Tibial artery (tissue), 4 donors: Measurements from ENCODE around the gene TAGLN3.
A peak's percentile ranks its signal among the peaks of the same experiment; 100 is the strongest.

Experiments
- DNase-seq, 2 donors: peaks; one replicate each; pipeline ENCODE4 v3.0.0-alpha.2; 2019
- H3K27ac ChIP-seq, 2 donors: fragments of 200-600 bp; sonication (generic) in 1 of 2; 1 replicate in 1 of 2; 2 replicates in 1 of 2; pipeline ENCODE4 v1.5.1; 2018 to 2019; ENCODE audit warnings: mild to moderate bottlenecking in 1 of 2
- H3K27me3 ChIP-seq, 2 donors: fragments of 200-600 bp; sonication (generic) in 1 of 2; one replicate each; pipeline versions ENCODE4 v1.5.1 to v1.6.0; 2016 to 2019
- H3K36me3 ChIP-seq, 3 donors: fragments of 200-600 bp; sonication (generic) in 2 of 3; one replicate each; pipeline ENCODE4 v1.5.1; 2016 to 2019; ENCODE audit warnings: mild to moderate bottlenecking in 2 of 3
- H3K4me1 ChIP-seq, 4 donors: fragments of 200-600 bp; sonication (generic) in 2 of 4; 1 replicate in 3 of 4; 2 replicates in 1 of 4; pipeline ENCODE4 v1.5.1; 2016 to 2019
- H3K4me3 ChIP-seq, 2 donors: fragments of 200-600 bp; sonication (generic) in 1 of 2; 1 replicate in 1 of 2; 2 replicates in 1 of 2; pipeline ENCODE4 v1.5.1; 2018 to 2019; ENCODE audit warnings: mild to moderate bottlenecking in 2 of 2
- H3K9me3 ChIP-seq, 3 donors: fragments of 200-600 bp; sonication (generic) in 1 of 3; one replicate each; pipeline ENCODE4 v1.5.1; 2016 to 2019
- CTCF ChIP-seq, 2 experiments: fragments of 200-600 bp in 1 of 2; fragments of 450-650 bp in 1 of 2; IDR thresholded peaks; one replicate each; pipeline ENCODE4 v1.5.1; 2017 to 2019; ENCODE audit warnings: antibody characterized with exemption in 2 of 2, mild to moderate bottlenecking in 1 of 2, moderate library complexity in 1 of 2
- intact Hi-C: fragments of 100-400 bp; cut with DNase I; formaldehyde crosslinking; loops from one replicate; pipeline ENCODE4 v1.15.0; 2023; ENCODE audit warnings: low total_unique reads

Gene TAGLN3

GRCh38 chr3:112011376-112011940, 12.7 kb downstream of the TAGLN3 start:
- Histone ChIP-seq H3K27me3 (no peaks in the 10 kb centered on the region), H3K9me3 (no peaks in the 10 kb centered on the region), H3K27ac (no peak overlapping the region), H3K4me3 (no peak overlapping the region), H3K36me3 (no peaks in the 10 kb centered on the region), H3K4me1 (peaks cover 0 to 26% (median 7%) of the 10 kb centered on the region in 4 donors)
- no peak for TF ChIP-seq CTCF (IDR thresholded peaks at IDR 0.05)
- intact Hi-C loops: loop anchor here (5.0 kb wide), 1 partner anchor 344 kb away; no protein-coding TSS in a partner anchor
- no peak for DNase-seq

DNA sequence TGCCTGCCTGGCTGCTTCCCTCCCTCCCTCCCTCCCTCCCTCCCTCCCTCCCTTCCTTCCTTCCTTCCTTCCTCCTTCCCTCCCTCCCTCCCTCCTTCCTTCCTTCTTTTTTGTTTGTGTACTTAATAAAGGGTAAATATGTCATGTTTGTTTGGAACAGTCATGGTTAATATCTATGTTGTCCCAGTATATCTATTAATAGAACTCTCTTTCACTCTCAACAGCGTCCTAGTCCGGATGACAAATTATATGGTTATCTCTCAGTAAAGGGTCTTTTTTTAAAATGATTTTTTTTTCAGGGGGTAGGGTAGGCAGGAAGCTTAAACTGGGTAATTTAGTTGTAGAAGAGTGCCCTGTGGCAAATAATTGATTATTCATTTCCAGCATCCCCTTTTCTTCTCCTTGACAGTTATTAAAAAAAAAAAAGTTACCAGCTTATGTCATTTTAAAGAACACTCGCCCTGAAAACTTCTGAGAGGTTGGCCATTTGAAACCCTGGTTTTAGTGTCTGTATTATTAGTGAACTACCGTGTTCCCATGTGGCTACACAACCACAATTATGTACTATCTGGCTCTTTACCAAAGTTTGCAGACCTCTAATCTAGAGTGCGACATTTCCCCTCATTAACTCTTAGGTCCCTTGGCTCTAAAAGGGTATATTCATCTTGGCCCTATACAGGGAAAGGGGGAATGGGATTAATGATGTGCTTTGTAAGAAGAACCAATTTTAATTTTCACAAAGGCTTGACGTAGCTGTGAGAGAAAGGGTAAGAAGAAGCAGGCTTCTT, 13.7 kb downstream of the TAGLN3 start:
- H3K27ac ChIP-seq: peak overlapping the region in 1 of 2 donors; percentile 44
- no peaks in the 10 kb centered on the region for H3K9me3 ChIP-seq
- DNase-seq: no peak
- H3K36me3 ChIP-seq: no peaks in the 10 kb centered on the region
- TF ChIP-seq CTCF (IDR thresholded peaks at IDR 0.05): no peak
- H3K27me3 ChIP-seq: no peaks in the 10 kb centered on the region
- H3K4me1 ChIP-seq: peaks cover 0 to 26% (median 7%) of the 10 kb centered on the region in 4 donors
- no peak overlapping the region for H3K4me3 ChIP-seq
- intact Hi-C loops: loop anchor here (5.0 kb wide), 1 partner anchor 345 kb away; no protein-coding TSS in a partner anchor

GRCh38 chr3:112013058-112013783, 14.5 kb downstream of the TAGLN3 start:
- H3K27ac ChIP-seq: peak overlapping the region; percentile 44 to 54
- no peaks in the 10 kb centered on the region for H3K27me3 ChIP-seq
- H3K9me3 ChIP-seq: no peaks in the 10 kb centered on the region
- peak overlapping the region in 1 of 2 donors; percentile 33 for H3K4me3 ChIP-seq
- H3K4me1 ChIP-seq: peaks cover 0 to 26% (median 7%) of the 10 kb centered on the region in 4 donors
- TF ChIP-seq CTCF (IDR thresholded peaks at IDR 0.05): peak; percentile 69 to 72
- DNase-seq: peak; percentile 57 to 77
- intact Hi-C loops: loop anchor here (1.0 to 5.0 kb wide), 2 partner anchors 296 to 346 kb away; no protein-coding TSS in a partner anchor
- H3K36me3 ChIP-seq: no peaks in the 10 kb centered on the region

- H3K4me1 ChIP-seq: peaks cover 0 to 26% (median 7%) of the 10 kb centered on the region in 4 donors
- no peak for DNase-seq
- H3K27ac ChIP-seq: no peak overlapping the region
- no peaks in the 10 kb centered on the region for H3K9me3 ChIP-seq
- peak overlapping the region in 1 of 2 donors; percentile 33 for H3K4me3 ChIP-seq
- no peaks in the 10 kb centered on the region for H3K27me3 ChIP-seq
- intact Hi-C loops: loop anchor here (1.0 to 5.0 kb wide), 2 partner anchors 296 to 346 kb away; no protein-coding TSS in a partner anchor
- no peaks in the 10 kb centered on the region for H3K36me3 ChIP-seq
- no peak for TF ChIP-seq CTCF (IDR thresholded peaks at IDR 0.05)
Observed at GRCh38 chr3:112013784-112014143, 15.0 kb downstream of the TAGLN3 start.

DNA sequence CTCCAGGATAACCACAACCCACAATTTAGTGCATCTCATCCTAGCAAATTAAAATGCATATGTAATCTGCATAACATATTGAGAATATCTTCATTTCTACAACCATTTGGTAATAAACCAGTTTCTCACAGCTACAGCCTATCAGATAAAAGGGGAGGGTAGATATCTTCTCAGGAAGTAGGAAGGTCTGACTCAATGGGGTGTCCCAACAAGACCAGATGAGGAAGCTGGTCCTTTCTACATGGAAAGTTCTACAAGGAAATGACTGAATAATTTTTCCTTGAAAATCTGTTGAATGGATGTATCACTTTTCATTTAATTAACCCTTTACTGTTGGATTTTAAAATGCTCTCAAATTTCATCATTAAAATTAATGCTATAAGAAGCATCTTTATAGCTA, 18.4 kb downstream of the TAGLN3 start:
- no peaks in the 10 kb centered on the region for H3K9me3 ChIP-seq
- no peak overlapping the region for H3K27ac ChIP-seq
- no peak for DNase-seq
- TF ChIP-seq CTCF (IDR thresholded peaks at IDR 0.05): no peak
- no peaks in the 10 kb centered on the region for H3K36me3 ChIP-seq
- no peaks in the 10 kb centered on the region for H3K27me3 ChIP-seq
- H3K4me3 ChIP-seq: no peak overlapping the region
- H3K4me1 ChIP-seq: peaks cover 0 to 13% (median 4%) of the 10 kb centered on the region in 4 donors
- intact Hi-C loops: no loop called here
